Measurements from ENCODE around the gene PMCH.
"Not testable (repeated sequence)": the region's sequence is repeated elsewhere in the genome, so short reads cannot be mapped to it uniquely, and the experiment has no call there.

Gene PMCH

DNA sequence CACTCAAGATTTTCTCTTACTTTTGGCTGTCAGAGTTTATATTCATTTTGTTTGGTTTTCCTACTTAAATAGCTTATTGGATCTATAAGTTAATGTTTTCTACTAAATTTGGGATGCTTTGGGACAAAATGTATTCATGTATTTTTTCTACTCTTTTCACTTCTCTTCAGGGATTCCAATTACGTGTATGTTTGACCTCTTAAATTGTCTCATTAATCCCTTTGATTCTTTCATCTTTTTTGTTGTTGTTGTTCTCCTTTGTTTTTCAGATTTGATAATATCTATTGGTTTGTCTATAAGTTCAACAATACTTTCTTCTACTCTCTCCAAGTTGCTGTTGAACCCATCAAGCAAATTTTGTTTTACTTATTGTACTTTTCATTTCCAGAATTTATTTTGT is 34.2 kb downstream of the PMCH start:
- Histone ChIP-seq H3K9me2 (replicated peaks; ENCODE audit: insufficient read depth, low read length) (no peaks in the 10 kb centered on the region), H2AFZ (ENCODE audit: low read length) (no peak overlapping the region), H4K20me1 (ENCODE audit: insufficient read depth, low read length) (no peaks in the 10 kb centered on the region), H3F3A (ENCODE audit: insufficient read depth, low read length) (no peaks in the 10 kb centered on the region), H3K9me3 (replicated peaks; ENCODE audit: insufficient read depth, low read length) (no peaks in the 10 kb centered on the region), H3K9ac (ENCODE audit: low read length) (no peak overlapping the region), H3K4me3 (ENCODE audit: low read length) (no peak overlapping the region), H3K27ac (ENCODE audit: low read length) (no peak overlapping the region), H3K27me3 (replicated peaks; ENCODE audit: insufficient read depth, low read length) (no peaks in the 10 kb centered on the region), H3K4me1 (ENCODE audit: low read length) (no peaks in the 10 kb centered on the region), H3K79me2 (ENCODE audit: low read length) (no peaks in the 10 kb centered on the region), H3K4me2 (ENCODE audit: low read depth, low read length) (no peak overlapping the region), H3K36me3 (replicated peaks; ENCODE audit: insufficient read depth, low read length) (no peaks in the 10 kb centered on the region)
- TF ChIP-seq EZH2 (optimal IDR thresholded peaks at IDR 0.05; ENCODE audit: low read depth, low read length) (no peak), EZH2phosphoT487 (IDR thresholded peaks at IDR 0.05; ENCODE audit: low read length) (no peak)
- TF ChIP-seq, protein P1, sequence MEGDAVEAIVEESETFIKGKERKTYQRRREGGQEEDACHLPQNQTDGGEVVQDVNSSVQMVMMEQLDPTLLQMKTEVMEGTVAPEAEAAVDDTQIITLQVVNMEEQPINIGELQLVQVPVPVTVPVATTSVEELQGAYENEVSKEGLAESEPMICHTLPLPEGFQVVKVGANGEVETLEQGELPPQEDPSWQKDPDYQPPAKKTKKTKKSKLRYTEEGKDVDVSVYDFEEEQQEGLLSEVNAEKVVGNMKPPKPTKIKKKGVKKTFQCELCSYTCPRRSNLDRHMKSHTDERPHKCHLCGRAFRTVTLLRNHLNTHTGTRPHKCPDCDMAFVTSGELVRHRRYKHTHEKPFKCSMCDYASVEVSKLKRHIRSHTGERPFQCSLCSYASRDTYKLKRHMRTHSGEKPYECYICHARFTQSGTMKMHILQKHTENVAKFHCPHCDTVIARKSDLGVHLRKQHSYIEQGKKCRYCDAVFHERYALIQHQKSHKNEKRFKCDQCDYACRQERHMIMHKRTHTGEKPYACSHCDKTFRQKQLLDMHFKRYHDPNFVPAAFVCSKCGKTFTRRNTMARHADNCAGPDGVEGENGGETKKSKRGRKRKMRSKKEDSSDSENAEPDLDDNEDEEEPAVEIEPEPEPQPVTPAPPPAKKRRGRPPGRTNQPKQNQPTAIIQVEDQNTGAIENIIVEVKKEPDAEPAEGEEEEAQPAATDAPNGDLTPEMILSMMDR (IDR thresholded peaks at IDR 0.05; ENCODE audit: low read length): no peak
- DNase-seq: no peak

DNA sequence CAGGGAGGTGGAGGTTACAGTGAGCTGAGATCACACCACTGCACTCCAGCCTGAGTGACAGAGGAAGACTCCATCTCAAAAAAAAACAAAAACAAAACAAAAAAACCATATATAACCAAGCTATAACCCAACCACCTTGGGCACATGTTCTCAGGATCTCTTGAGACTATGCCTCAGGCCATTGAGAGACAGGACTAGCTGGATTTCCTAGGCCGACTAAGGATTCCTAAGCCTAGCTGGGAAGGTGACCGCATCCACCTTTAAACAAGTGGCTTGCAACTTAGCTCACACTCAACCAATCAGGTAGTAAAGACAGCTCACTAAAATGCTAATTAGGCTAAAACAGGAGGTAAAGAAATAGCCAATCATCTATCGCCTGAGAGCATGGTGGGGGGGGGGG is 42.4 kb downstream of the PMCH start:
- H3K36me3 ChIP-seq (replicated peaks; ENCODE audit: insufficient read depth, low read length); H2AFZ ChIP-seq (ENCODE audit: low read length); H3K27ac ChIP-seq (ENCODE audit: low read length); H3K27me3 ChIP-seq (replicated peaks; ENCODE audit: insufficient read depth, low read length); H3K4me2 ChIP-seq (ENCODE audit: low read depth, low read length); H3K9me3 ChIP-seq (replicated peaks; ENCODE audit: insufficient read depth, low read length); H4K20me1 ChIP-seq (ENCODE audit: insufficient read depth, low read length); DNase-seq; H3K4me1 ChIP-seq (ENCODE audit: low read length); H3K79me2 ChIP-seq (ENCODE audit: low read length); H3K9ac ChIP-seq (ENCODE audit: low read length); H3K4me3 ChIP-seq (ENCODE audit: low read length); H3F3A ChIP-seq (ENCODE audit: insufficient read depth, low read length); H3K9me2 ChIP-seq (replicated peaks; ENCODE audit: insufficient read depth, low read length): not testable (repeated sequence)

DNA sequence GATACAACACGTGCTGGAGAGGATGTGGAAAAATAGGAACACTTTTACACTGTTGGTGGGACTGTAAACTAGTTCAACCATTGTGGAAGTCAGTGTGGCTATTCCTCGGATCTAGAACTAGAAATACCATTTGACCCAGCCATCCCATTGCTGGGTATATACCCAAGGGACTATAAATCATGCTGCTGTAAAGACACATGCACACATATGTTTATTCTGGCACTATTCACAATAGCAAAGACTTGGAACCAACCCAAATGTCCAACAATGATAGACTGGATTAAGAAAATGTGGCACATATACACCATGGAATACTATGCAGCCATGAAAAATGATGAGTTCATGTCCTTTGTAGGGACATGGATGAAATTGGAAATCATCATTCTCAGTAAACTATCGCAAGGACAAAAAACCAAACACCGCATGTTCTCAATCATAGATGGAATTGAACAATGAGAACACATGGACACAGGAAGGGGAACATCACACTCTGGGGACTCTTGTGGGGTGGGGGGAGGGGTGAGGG is 50.5 kb downstream of the PMCH start:
- not testable (repeated sequence) for H3K4me3 ChIP-seq (ENCODE audit: low read length); H3K27me3 ChIP-seq (replicated peaks; ENCODE audit: insufficient read depth, low read length); H3F3A ChIP-seq (ENCODE audit: insufficient read depth, low read length); H2AFZ ChIP-seq (ENCODE audit: low read length); H3K27ac ChIP-seq (ENCODE audit: low read length); DNase-seq; H3K36me3 ChIP-seq (replicated peaks; ENCODE audit: insufficient read depth, low read length); H4K20me1 ChIP-seq (ENCODE audit: insufficient read depth, low read length); H3K4me2 ChIP-seq (ENCODE audit: low read depth, low read length); H3K9me3 ChIP-seq (replicated peaks; ENCODE audit: insufficient read depth, low read length); H3K79me2 ChIP-seq (ENCODE audit: low read length); H3K9me2 ChIP-seq (replicated peaks; ENCODE audit: insufficient read depth, low read length); H3K9ac ChIP-seq (ENCODE audit: low read length); H3K4me1 ChIP-seq (ENCODE audit: low read length)

Measured in MM.1S (cell line).